Urinary bladder (tissue), 4 donors: ENCODE results near the gene JAK3. TPM values are rescaled to one million over a fixed set of nuclear protein-coding genes. Genes with fewer than 3 reads are reported as not detected.
A peak's percentile ranks its signal among the peaks of the same experiment; 100 is the strongest.

Experiments used
- DNase-seq: peaks from one replicate; pipeline ENCODE4 v3.0.0-alpha.2; 2015; ENCODE audit errors: extremely low spot score
- H3K27ac ChIP-seq: one replicate; pipeline ENCODE4 v1.5.1; 2013; ENCODE audit warnings: low read depth, mild to moderate bottlenecking, moderate library complexity
- H3K36me3 ChIP-seq: one replicate; pipeline ENCODE4 v1.6.1; 2013; ENCODE audit warnings: mild to moderate bottlenecking, moderate library complexity; ENCODE audit not compliant: insufficient read depth
- H3K4me1 ChIP-seq: one replicate; pipeline ENCODE4 v1.6.1; 2013; ENCODE audit warnings: mild to moderate bottlenecking, moderate library complexity; ENCODE audit not compliant: insufficient read depth
- H3K4me3 ChIP-seq: one replicate; pipeline ENCODE4 v1.5.1; 2013; ENCODE audit warnings: low read depth, low read length
- WGBS: extraction: QIAGEN DNeasy Blood & Tissue Kit; methylation state at CpG from one replicate; pipeline ENCODE4 v1.1.7; 2013; 5-methylcytosine and 5-hydroxymethylcytosine counted together
- polyA plus RNA-seq: library from polyadenylated mRNA; stranded (reverse); fragments of 200-250 nt; gene quantifications from one replicate; pipeline ENCODE4 v1.2.3, GENCODE V29; 2013
- total RNA-seq: library from RNA; depleted of rRNA; stranded (reverse); fragments of >200 nt; gene quantifications from one replicate; pipeline ENCODE4 v1.2.3, GENCODE V29; 2014
- donor health status: healthy with polysubstance abuse.
- donor health status: healthy.

The JAK3 gene
- total and polyA plus RNA-seq, 2 donors: 2.7 to 4.8 TPM

- no peak for DNase-seq
- no peaks in the 10 kb centered on the region for H3K4me1 ChIP-seq
- no peak overlapping the region for H3K27ac ChIP-seq
- WGBS: 83% methylated on average over 6 of the region's 6 CpGs
- no peaks in the 10 kb centered on the region for H3K36me3 ChIP-seq
- H3K4me3 ChIP-seq: no peak overlapping the region
These were observed 7.8 kb downstream of the JAK3 start for GRCh38 chr19:17840019-17840418.

GRCh38 chr19:17837972-17838371, 9.8 kb downstream of the JAK3 start:
- 93% methylated on average over 7 of the region's 7 CpGs for WGBS
- H3K36me3 ChIP-seq: no peaks in the 10 kb centered on the region
- H3K4me1 ChIP-seq: no peaks in the 10 kb centered on the region
- no peak overlapping the region for H3K27ac ChIP-seq
- no peak for DNase-seq
- no peak overlapping the region for H3K4me3 ChIP-seq

- 65% methylated on average over 4 of the region's 4 CpGs for WGBS
- DNase-seq: no peak
These were observed 11.3 kb downstream of the JAK3 start for GRCh38 chr19:17836530-17836929.

GRCh38 chr19:17835182-17836006, 12.4 kb downstream of the JAK3 start:
- 76% methylated on average over 8 of the region's 8 CpGs for WGBS
- no peak overlapping the region for H3K4me3 ChIP-seq
- DNase-seq: no peak
- no peak overlapping the region for H3K27ac ChIP-seq
- H3K36me3 ChIP-seq: no peaks in the 10 kb centered on the region
- no peaks in the 10 kb centered on the region for H3K4me1 ChIP-seq

More at GRCh38 chr19:17836530-17836929, 11.3 kb downstream of the JAK3 start:
- Histone ChIP-seq H3K27ac (no peak overlapping the region), H3K4me1 (no peaks in the 10 kb centered on the region), H3K4me3 (no peak overlapping the region), H3K36me3 (no peaks in the 10 kb centered on the region)

GRCh38 chr19:17834350-17835181, 13.2 kb downstream of the JAK3 start:
- 72% methylated on average over 27 of the region's 27 CpGs for WGBS
- H3K36me3 ChIP-seq: no peaks in the 10 kb centered on the region
- DNase-seq: no peak
- H3K27ac ChIP-seq: no peak overlapping the region
- no peaks in the 10 kb centered on the region for H3K4me1 ChIP-seq
- no peak overlapping the region for H3K4me3 ChIP-seq

GRCh38 chr19:17832443-17833208, 15.2 kb downstream of the JAK3 start:
- 86% methylated on average over 17 of the region's 17 CpGs for WGBS
- Histone ChIP-seq H3K4me1 (no peaks in the 10 kb centered on the region), H3K27ac (no peak overlapping the region), H3K4me3 (no peak overlapping the region), H3K36me3 (no peaks in the 10 kb centered on the region)
- no peak for DNase-seq

- Histone ChIP-seq H3K36me3 (no peaks in the 10 kb centered on the region), H3K4me3 (no peak overlapping the region), H3K4me1 (no peaks in the 10 kb centered on the region), H3K27ac (no peak overlapping the region)
- WGBS: 32% methylated on average over 25 of the region's 25 CpGs
- DNase-seq: no peak
These were observed 16.3 kb downstream of the JAK3 start for GRCh38 chr19:17831419-17831888.

- WGBS: 15% methylated on average over 50 of the region's 50 CpGs
- Histone ChIP-seq H3K36me3 (no peaks in the 10 kb centered on the region), H3K4me3 (no peak overlapping the region), H3K27ac (no peak overlapping the region), H3K4me1 (no peaks in the 10 kb centered on the region)
- peak; percentile 54 for DNase-seq
These were observed 17.0 kb downstream of the JAK3 start for GRCh38 chr19:17830567-17831418.

GRCh38 chr19:17829855-17830566, 17.8 kb downstream of the JAK3 start:
- H3K27ac ChIP-seq: no peak overlapping the region
- WGBS: 20% methylated on average over 29 of the region's 29 CpGs
- no peak for DNase-seq
- no peak overlapping the region for H3K4me3 ChIP-seq
- no peaks in the 10 kb centered on the region for H3K36me3 ChIP-seq
- H3K4me1 ChIP-seq: no peaks in the 10 kb centered on the region

- no peak overlapping the region for H3K27ac ChIP-seq
- H3K36me3 ChIP-seq: no peaks in the 10 kb centered on the region
- no peak for DNase-seq
- WGBS: 86% methylated on average over 13 of the region's 13 CpGs
- no peak overlapping the region for H3K4me3 ChIP-seq
- no peaks in the 10 kb centered on the region for H3K4me1 ChIP-seq
These were observed 21.2 kb downstream of the JAK3 start for GRCh38 chr19:17826508-17827056.

- H3K36me3 ChIP-seq: no peaks in the 10 kb centered on the region
- no peak for DNase-seq
- WGBS: 31% methylated on average over 8 of the region's 8 CpGs
- H3K4me3 ChIP-seq: no peak overlapping the region
- no peak overlapping the region for H3K27ac ChIP-seq
- H3K4me1 ChIP-seq: no peaks in the 10 kb centered on the region
These were observed 23.4 kb downstream of the JAK3 start for GRCh38 chr19:17824339-17824738.

- WGBS: 72% methylated on average over 34 of the region's 34 CpGs
- no peak for DNase-seq
- Histone ChIP-seq H3K36me3 (no peaks in the 10 kb centered on the region), H3K4me3 (no peak within 1 kb of the TSS), H3K27ac (no peak within 1 kb of the TSS), H3K4me1 (no peaks in the 10 kb centered on the region)
These were observed 26.6 kb downstream of the JAK3 start, which contains the start of gene INSL3 for GRCh38 chr19:17821190-17821589. INSL3 (minus strand) TSS chr19:17821519; CDS start chr19:17821506, 13 bp downstream.
